H9 (cell line): ENCODE measurements around the gene IL4. TPM values are rescaled to one million over a fixed set of nuclear protein-coding genes. Genes with fewer than 3 reads are reported as not detected.

Experiments
- DNase-seq: peaks from one replicate; pipeline ENCODE4 v3.0.0-alpha.2; 2017
- H2AFZ ChIP-seq: one replicate; pipeline ENCODE4 v1.6.1; 2013; ENCODE audit warnings: mild to moderate bottlenecking, low read length, control low read depth, moderate library complexity
- H2AK5ac ChIP-seq: 2 replicates; pipeline ENCODE4 v1.6.1; 2013; ENCODE audit warnings: low read length, control low read depth, mixed read lengths; ENCODE audit not compliant: insufficient read length
- H2BK120ac ChIP-seq: one replicate; pipeline ENCODE4 v1.6.1; 2013; ENCODE audit warnings: low read depth, mild to moderate bottlenecking, low read length, control low read depth, inconsistent platforms; ENCODE audit not compliant: poor library complexity, severe bottlenecking
- H2BK12ac ChIP-seq: 2 replicates; pipeline ENCODE4 v1.6.1; 2013; ENCODE audit warnings: low read length, control low read depth, mixed read lengths, low read depth; ENCODE audit not compliant: insufficient read length
- H2BK15ac ChIP-seq: 2 replicates; pipeline ENCODE4 v1.6.1; 2013; ENCODE audit warnings: low read depth, low read length, control low read depth
- H2BK20ac ChIP-seq: one replicate; pipeline ENCODE4 v1.6.1; 2013; ENCODE audit warnings: low read depth, mild to moderate bottlenecking, low read length, control low read depth, inconsistent platforms; ENCODE audit not compliant: poor library complexity, severe bottlenecking
- H2BK5ac ChIP-seq: 2 replicates; pipeline ENCODE4 v1.6.1; 2013; ENCODE audit warnings: low read length, control low read depth, mixed read lengths; ENCODE audit not compliant: insufficient read length
- H3K14ac ChIP-seq: 2 replicates; pipeline ENCODE4 v1.6.1; 2013; ENCODE audit warnings: low read length, control low read depth; ENCODE audit not compliant: insufficient read depth
- H3K18ac ChIP-seq: 2 replicates; pipeline ENCODE4 v1.6.1; 2013; ENCODE audit warnings: low read depth, mild to moderate bottlenecking, mixed read lengths, low read length, control low read depth; ENCODE audit not compliant: insufficient read length
- H3K23ac ChIP-seq: 2 replicates; pipeline ENCODE4 v1.6.1; 2013; ENCODE audit warnings: low read length, control low read depth, mixed read lengths, low read depth; ENCODE audit not compliant: insufficient read length
- H3K23me2 ChIP-seq: 2 replicates; pipeline ENCODE4 v1.6.1; 2013; ENCODE audit warnings: low read depth, mild to moderate bottlenecking, mixed read lengths, low read length, control low read depth; ENCODE audit not compliant: insufficient read length, poor library complexity, severe bottlenecking
- H3K27ac ChIP-seq: 2 replicates; pipeline ENCODE4 v1.5.1; 2013; ENCODE audit warnings: low read length, control low read depth, mixed read lengths, low read depth; ENCODE audit not compliant: insufficient read length
- H3K27me3 ChIP-seq: 2 replicates; pipeline ENCODE4 v1.6.1; 2013; ENCODE audit warnings: low read length, control low read depth, inconsistent platforms; ENCODE audit not compliant: insufficient read depth
- H3K4ac ChIP-seq: 2 replicates; pipeline ENCODE4 v1.6.1; 2013; ENCODE audit warnings: low read depth, mild to moderate bottlenecking, control low read depth, inconsistent platforms, low read length, moderate library complexity
- H3K4me1 ChIP-seq: 2 replicates; pipeline ENCODE4 v1.6.1; 2013; ENCODE audit warnings: low read length, control low read depth, inconsistent platforms; ENCODE audit not compliant: insufficient read depth
- H3K4me2 ChIP-seq: 2 replicates; pipeline ENCODE4 v1.6.1; 2013; ENCODE audit warnings: low read length, control low read depth, mixed read lengths; ENCODE audit not compliant: insufficient read length, insufficient read depth
- H3K56ac ChIP-seq: 2 replicates; pipeline ENCODE4 v1.6.1; 2013; ENCODE audit warnings: low read depth, mild to moderate bottlenecking, mixed read lengths, low read length, control low read depth; ENCODE audit not compliant: insufficient read length
- H3K79me1 ChIP-seq: 2 replicates; pipeline ENCODE4 v1.6.1; 2013; ENCODE audit warnings: low read depth, mild to moderate bottlenecking, moderate library complexity, low read length, control low read depth, inconsistent platforms; ENCODE audit not compliant: insufficient read depth, poor library complexity, severe bottlenecking
- H3K79me2 ChIP-seq: 2 replicates; pipeline ENCODE4 v1.6.1; 2013; ENCODE audit warnings: low read length, control low read depth, inconsistent platforms; ENCODE audit not compliant: insufficient read depth
- H3K9ac ChIP-seq: 2 replicates; pipeline ENCODE4 v1.6.1; 2013; ENCODE audit warnings: low read length, control low read depth, mixed read lengths; ENCODE audit not compliant: insufficient read length; ENCODE audit errors: extremely low read depth
- H3K9me3 ChIP-seq: one replicate; pipeline ENCODE4 v1.6.1; 2013; ENCODE audit warnings: low read depth, low read length, inconsistent platforms; ENCODE audit not compliant: control insufficient read depth
- H3T11ph ChIP-seq: one replicate; pipeline ENCODE4 v1.6.1; 2013; ENCODE audit warnings: mild to moderate bottlenecking, low read length, control low read depth, inconsistent platforms
- H4K20me1 ChIP-seq: one replicate; pipeline ENCODE4 v1.6.1; 2013; ENCODE audit not compliant: control insufficient read depth, insufficient read length, insufficient read depth
- H4K5ac ChIP-seq: 2 replicates; pipeline ENCODE4 v1.6.1; 2013; ENCODE audit warnings: low read depth, mild to moderate bottlenecking, mixed read lengths, low read length, control low read depth; ENCODE audit not compliant: insufficient read length
- H4K8ac ChIP-seq: replicated peaks from 2 replicates; pipeline ENCODE4 v1.6.1; 2013; ENCODE audit warnings: low read length, control low read depth, mixed read lengths, low read depth; ENCODE audit not compliant: insufficient read length
- H4K91ac ChIP-seq: 2 replicates; pipeline ENCODE4 v1.6.1; 2013; ENCODE audit warnings: low read depth, mild to moderate bottlenecking, moderate library complexity, mixed read lengths, low read length, control low read depth; ENCODE audit not compliant: insufficient read length
- H3K27ac Mint-ChIP-seq, 3 experiments: 2 replicates in 2 of 3; 3 replicates in 1 of 3; pipeline ENCODE4 v1.8.0; 2020 to 2021; ENCODE audit warnings: mixed read lengths in 3 of 3, mild to moderate bottlenecking in 1 of 3, moderate library complexity in 1 of 3
- H3K27me3 Mint-ChIP-seq: 2 replicates; pipeline ENCODE4 v1.8.0; 2021; ENCODE audit warnings: low read depth, mild to moderate bottlenecking, moderate library complexity, mixed read lengths
- H3K36me3 Mint-ChIP-seq, 3 experiments: 2 replicates in 2 of 3; 3 replicates in 1 of 3; pipeline ENCODE4 v1.8.0; 2020 to 2021; ENCODE audit warnings: low read depth in 3 of 3, mixed read lengths in 3 of 3; ENCODE audit not compliant: insufficient read depth in 1 of 3
- H3K4me1 Mint-ChIP-seq, 2 experiments: 2 replicates each; pipeline ENCODE4 v1.8.0; 2020; ENCODE audit warnings: mixed read lengths in 2 of 2
- H3K4me3 Mint-ChIP-seq, 2 experiments: 2 replicates in 1 of 2; 3 replicates in 1 of 2; pipeline ENCODE4 v1.8.0; 2020 to 2021; ENCODE audit warnings: mild to moderate bottlenecking in 2 of 2, mixed read lengths in 2 of 2, moderate library complexity in 1 of 2
- H3K9me3 Mint-ChIP-seq, 2 experiments: 2 replicates in 1 of 2; 3 replicates in 1 of 2; pipeline ENCODE4 v1.8.0; 2020; ENCODE audit warnings: mild to moderate bottlenecking in 2 of 2, mixed read lengths in 2 of 2, moderate library complexity in 1 of 2
- WGBS: extraction: QIAGEN DNeasy Blood & Tissue Kit; methylation state at CpG from one replicate; pipeline ENCODE4 v1.1.7; 2013; ENCODE audit warnings: missing lambda C conversion rate, low lambda C conversion rate, mixed read lengths; ENCODE audit not compliant: insufficient read length; ENCODE audit errors: extremely low coverage; 5-methylcytosine and 5-hydroxymethylcytosine counted together
- total RNA-seq: library from RNA; stranded (reverse); gene quantifications from 2 replicates; pipeline ENCODE4 v1.2.1, GENCODE V29; 2021
- TF ChIP-seq, protein P1 (sequence below): fragments of 200-600 bp; sonication (generic); conservative IDR thresholded peaks from 3 replicates; pipeline ENCODE4 v1.8.0; 2021; ENCODE audit warnings: antibody characterized with exemption, mild to moderate bottlenecking

The IL4 gene
- total RNA-seq, 1 experiment from 2014 or later, result not detected

DNA sequence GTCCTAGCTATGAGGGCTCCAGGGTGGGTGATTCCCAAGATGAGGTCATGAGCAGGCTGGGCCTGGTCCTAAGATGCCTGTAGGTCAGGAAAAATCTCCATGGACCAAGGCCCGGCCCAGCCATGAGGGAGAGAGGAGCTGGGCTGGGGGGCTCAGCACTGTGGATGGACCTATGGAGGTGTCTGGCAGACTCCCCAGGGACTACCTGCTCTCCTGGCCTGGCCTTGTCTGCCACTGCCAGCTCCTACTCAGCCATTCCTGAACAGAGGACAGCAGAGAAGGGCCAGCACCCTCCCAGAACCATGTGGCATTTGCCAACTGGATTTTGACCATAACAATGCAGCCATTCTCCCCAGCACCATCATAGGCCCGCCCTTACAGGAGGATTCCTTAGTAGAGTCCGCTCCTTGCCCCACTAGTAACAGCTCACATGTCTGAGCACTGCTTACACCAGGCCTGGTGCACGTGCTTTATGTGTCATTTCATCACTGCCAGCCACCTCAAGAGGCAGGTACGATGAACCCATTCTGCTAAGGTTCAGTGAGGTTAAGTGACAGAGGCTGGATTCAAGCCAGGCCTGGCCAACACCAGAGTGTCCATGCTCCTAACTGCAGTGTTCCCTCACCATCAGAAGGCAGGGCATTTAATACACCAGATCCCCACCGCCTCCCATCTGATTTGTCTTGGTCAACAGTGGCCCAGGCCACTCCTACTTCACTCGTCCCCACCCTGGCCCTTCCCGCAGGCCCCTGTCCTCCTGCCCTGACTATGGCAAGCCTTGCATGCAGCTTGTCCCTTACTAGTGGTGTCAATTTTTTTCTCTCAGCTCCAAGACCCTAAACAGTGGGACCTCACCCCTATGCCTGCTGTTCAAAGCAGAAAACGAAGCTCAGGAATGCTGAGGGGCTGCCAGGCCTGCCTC lies 15.1 kb upstream of the IL4 start:
- no peak overlapping the region for H3K9ac ChIP-seq
- Mint-ChIP-seq H3K27ac (no peak overlapping the region; a peak in 1 of 7 replicates), H3K27me3 (peaks cover 48% of the 10 kb centered on the region), H3K9me3 (peaks cover 0 to 12% of the 10 kb centered on the region in 2 experiments; a peak in 3 of 5 replicates), H3K4me1 (peaks cover 11 to 19% of the 10 kb centered on the region in 2 experiments), H3K36me3 (no peaks in the 10 kb centered on the region), H3K4me3 (no peak overlapping the region)
- H3K23ac ChIP-seq, result no peak overlapping the region
- TF ChIP-seq, protein P1, sequence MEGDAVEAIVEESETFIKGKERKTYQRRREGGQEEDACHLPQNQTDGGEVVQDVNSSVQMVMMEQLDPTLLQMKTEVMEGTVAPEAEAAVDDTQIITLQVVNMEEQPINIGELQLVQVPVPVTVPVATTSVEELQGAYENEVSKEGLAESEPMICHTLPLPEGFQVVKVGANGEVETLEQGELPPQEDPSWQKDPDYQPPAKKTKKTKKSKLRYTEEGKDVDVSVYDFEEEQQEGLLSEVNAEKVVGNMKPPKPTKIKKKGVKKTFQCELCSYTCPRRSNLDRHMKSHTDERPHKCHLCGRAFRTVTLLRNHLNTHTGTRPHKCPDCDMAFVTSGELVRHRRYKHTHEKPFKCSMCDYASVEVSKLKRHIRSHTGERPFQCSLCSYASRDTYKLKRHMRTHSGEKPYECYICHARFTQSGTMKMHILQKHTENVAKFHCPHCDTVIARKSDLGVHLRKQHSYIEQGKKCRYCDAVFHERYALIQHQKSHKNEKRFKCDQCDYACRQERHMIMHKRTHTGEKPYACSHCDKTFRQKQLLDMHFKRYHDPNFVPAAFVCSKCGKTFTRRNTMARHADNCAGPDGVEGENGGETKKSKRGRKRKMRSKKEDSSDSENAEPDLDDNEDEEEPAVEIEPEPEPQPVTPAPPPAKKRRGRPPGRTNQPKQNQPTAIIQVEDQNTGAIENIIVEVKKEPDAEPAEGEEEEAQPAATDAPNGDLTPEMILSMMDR, result no peak
- no peak overlapping the region for H4K5ac ChIP-seq
- no peaks in the 10 kb centered on the region for H3K79me1 ChIP-seq
- H2BK5ac ChIP-seq, result no peak overlapping the region
- H3K27me3 ChIP-seq, result peaks cover 6% of the 10 kb centered on the region; the same call in 1 of the 2 replicates
- DNase-seq, result no peak
- H2AFZ ChIP-seq, result no peak overlapping the region
- no peaks in the 10 kb centered on the region for H3K4me1 ChIP-seq
- H3K18ac ChIP-seq, result no peak overlapping the region
- peak overlapping the region; percentile 12; the same call in 1 of the 2 replicates for H3K14ac ChIP-seq
- no peak overlapping the region for H3K4me2 ChIP-seq
- no peak overlapping the region for H3K56ac ChIP-seq
- H3T11ph ChIP-seq, result no peak overlapping the region
- no peaks in the 10 kb centered on the region for H3K23me2 ChIP-seq
- no peak overlapping the region for H2BK15ac ChIP-seq
- no peak overlapping the region for H4K91ac ChIP-seq
- no peak overlapping the region for H3K27ac ChIP-seq
- no peaks in the 10 kb centered on the region for H3K9me3 ChIP-seq
- no peak overlapping the region for H4K8ac ChIP-seq
- no peak overlapping the region for H2BK12ac ChIP-seq
- H3K79me2 ChIP-seq, result no peaks in the 10 kb centered on the region
- H2BK20ac ChIP-seq, result no peak overlapping the region
- no peak overlapping the region for H2BK120ac ChIP-seq
- WGBS, result no CpG with 5 or more reads among the region's 9 CpGs
- H3K4ac ChIP-seq, result no peak overlapping the region
- H2AK5ac ChIP-seq, result no peak overlapping the region
- no peaks in the 10 kb centered on the region for H4K20me1 ChIP-seq
